ENCODE measurements around the gene EIF2S3. TPM values are rescaled to one million over a fixed set of nuclear protein-coding genes. Genes with fewer than 3 reads are reported as not detected.
A peak's percentile ranks its signal among the peaks of the same experiment; 100 is the strongest.
"Not testable (repeated sequence)": the region's sequence is repeated elsewhere in the genome, so short reads cannot be mapped to it uniquely, and the experiment has no call there.

The EIF2S3 gene
- polyA plus RNA-seq, 1 experiment: 139 TPM

DNA sequence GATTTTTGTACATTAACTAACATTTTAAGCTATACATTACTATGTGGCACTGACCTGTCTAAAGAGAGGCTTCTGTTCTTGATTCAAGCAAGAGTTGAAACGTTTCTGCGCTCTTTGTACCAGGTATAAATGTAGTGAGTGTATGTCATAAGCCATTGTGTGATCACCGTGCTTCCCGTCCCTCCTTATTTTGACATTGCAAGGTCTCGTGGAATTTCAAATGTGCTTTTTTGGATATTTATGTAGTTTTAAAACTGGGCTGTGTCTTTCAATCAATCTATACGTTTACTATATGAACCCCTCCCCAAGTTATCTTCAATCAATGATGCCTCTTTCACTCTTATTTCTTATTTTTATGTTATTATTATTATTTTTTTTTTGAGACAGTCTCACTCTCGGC is 27.7 kb upstream of the EIF2S3 start, which contains the start of gene KLHL15:
KLHL15 (minus strand) TSS at position 101 of the 400 bp plus-strand sequence. CDS start 20,493 bp downstream, outside the sequence.
- H3K4me3 ChIP-seq (ENCODE audit: low read depth, low read length): peak within 1 kb of the TSS; percentile 75
- TF ChIP-seq, protein P1, sequence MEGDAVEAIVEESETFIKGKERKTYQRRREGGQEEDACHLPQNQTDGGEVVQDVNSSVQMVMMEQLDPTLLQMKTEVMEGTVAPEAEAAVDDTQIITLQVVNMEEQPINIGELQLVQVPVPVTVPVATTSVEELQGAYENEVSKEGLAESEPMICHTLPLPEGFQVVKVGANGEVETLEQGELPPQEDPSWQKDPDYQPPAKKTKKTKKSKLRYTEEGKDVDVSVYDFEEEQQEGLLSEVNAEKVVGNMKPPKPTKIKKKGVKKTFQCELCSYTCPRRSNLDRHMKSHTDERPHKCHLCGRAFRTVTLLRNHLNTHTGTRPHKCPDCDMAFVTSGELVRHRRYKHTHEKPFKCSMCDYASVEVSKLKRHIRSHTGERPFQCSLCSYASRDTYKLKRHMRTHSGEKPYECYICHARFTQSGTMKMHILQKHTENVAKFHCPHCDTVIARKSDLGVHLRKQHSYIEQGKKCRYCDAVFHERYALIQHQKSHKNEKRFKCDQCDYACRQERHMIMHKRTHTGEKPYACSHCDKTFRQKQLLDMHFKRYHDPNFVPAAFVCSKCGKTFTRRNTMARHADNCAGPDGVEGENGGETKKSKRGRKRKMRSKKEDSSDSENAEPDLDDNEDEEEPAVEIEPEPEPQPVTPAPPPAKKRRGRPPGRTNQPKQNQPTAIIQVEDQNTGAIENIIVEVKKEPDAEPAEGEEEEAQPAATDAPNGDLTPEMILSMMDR (IDR thresholded peaks at IDR 0.05; ENCODE audit: low read depth, low read length): no peak
- DNase-seq (ENCODE audit: low read depth, low spot score): no peak
- no peaks in the 10 kb centered on the region for H3K27me3 ChIP-seq (ENCODE audit: control insufficient read depth, insufficient read depth, low read length)
- H3K9me3 ChIP-seq (ENCODE audit: control insufficient read depth, insufficient read depth, low read length): no peaks in the 10 kb centered on the region
- POLR2A ChIA-PET: interaction anchor here (1.6 to 2.3 kb wide), 2 partner anchors 9 to 27 kb away, joined by 10 to 21 read pairs; partner anchors contain the start of gene EIF2S3
- CTCF ChIA-PET: interaction anchor here (0.7 to 3.2 kb wide), 3 partner anchors 27 to 246 kb away, joined by 3 to 25 read pairs (median 6); partner anchors contain the start of gene EIF2S3
- H3K27ac ChIP-seq (ENCODE audit: low read depth, low read length): peak within 1 kb of the TSS; percentile 95

DNA sequence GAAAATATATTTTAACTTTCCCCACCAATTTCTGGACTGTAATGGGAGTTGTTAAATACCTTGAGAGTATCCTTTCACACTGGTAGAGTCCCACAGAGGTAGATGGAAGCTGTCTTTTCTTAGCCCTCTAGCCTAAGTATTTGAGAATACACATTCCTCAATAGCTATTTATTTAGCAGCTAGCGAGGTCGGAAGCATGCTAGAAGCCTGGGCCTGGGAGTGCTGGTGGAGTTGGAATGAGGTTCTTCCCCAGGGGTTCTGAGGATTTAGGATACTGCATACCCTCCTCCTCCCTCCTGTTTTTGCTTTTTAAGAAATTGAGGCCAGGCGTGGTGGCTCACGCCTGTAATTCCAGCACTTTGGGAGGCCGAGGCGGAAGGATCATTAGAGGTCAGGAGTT is 26.8 kb upstream of the EIF2S3 start:
- CTCF ChIA-PET: interaction anchor here (0.6 to 3.2 kb wide), 4 partner anchors 26 to 1703 kb away, joined by 3 to 25 read pairs (median 4); partner anchors contain the start of gene EIF2S3
- TF ChIP-seq, protein P1 (IDR thresholded peaks at IDR 0.05; ENCODE audit: low read depth, low read length): no peak
- H3K27ac ChIP-seq (ENCODE audit: low read depth, low read length): no peak overlapping the region
- no peaks in the 10 kb centered on the region for H3K9me3 ChIP-seq (ENCODE audit: control insufficient read depth, insufficient read depth, low read length)
- H3K4me3 ChIP-seq (ENCODE audit: low read depth, low read length): no peak overlapping the region
- POLR2A ChIA-PET: interaction anchor here (1.6 kb wide), 1 partner anchor 9 kb away, joined by 10 read pairs; no protein-coding TSS in a partner anchor
- H3K27me3 ChIP-seq (ENCODE audit: control insufficient read depth, insufficient read depth, low read length): no peaks in the 10 kb centered on the region
- no peak for DNase-seq (ENCODE audit: low read depth, low spot score)

DNA sequence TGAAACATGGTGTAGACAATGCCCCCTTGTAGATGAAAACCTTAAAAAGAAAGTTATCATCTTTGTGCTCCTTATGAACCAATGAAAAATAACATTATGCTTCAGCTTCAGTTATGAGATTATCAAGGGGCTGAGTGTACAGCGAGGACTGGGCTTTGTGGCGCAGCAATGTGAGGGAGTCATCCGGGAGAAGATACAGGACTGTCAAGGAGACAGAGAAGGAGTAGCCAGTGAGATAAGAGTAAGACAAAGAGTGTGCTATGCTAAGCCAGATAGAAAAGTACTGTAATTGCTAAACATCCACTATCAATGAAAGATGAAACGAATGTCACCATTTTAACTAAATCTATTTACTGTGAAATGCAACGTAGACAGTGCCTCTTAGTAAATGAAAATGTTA is 24.2 kb upstream of the EIF2S3 start:
- Histone ChIP-seq H3K9me3 (ENCODE audit: control insufficient read depth, insufficient read depth, low read length) (no peaks in the 10 kb centered on the region), H3K27me3 (ENCODE audit: control insufficient read depth, insufficient read depth, low read length) (no peaks in the 10 kb centered on the region), H3K27ac (ENCODE audit: low read depth, low read length) (no peak overlapping the region), H3K4me3 (ENCODE audit: low read depth, low read length) (no peak overlapping the region)
- POLR2A ChIA-PET: interaction anchor here (0.7 kb wide), 1 partner anchor 333 kb away, joined by 6 read pairs; no protein-coding TSS in a partner anchor
- no peak for DNase-seq (ENCODE audit: low read depth, low spot score)
- TF ChIP-seq, protein P1 (IDR thresholded peaks at IDR 0.05; ENCODE audit: low read depth, low read length): no peak
- CTCF ChIA-PET: no interaction called here

DNA sequence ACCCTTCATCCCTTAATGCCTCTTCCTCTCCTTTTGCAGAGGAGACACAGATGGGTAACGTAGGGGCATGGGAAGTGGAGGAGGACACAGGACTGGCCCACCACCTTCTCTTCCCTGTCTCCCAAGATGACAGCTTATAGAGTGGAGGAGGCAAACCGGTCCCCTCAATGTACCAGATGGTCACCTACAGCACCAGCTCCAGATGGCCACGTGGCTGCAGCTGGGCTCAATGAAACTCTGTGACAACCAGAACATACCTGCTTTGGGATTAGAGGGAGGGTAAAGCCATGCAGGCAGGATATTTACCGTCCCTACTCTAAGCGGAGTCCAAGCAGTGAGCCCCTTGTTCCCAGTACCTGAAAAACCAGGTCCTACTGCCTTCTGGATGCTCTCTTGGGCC is 20.3 kb upstream of the EIF2S3 start:
- no peaks in the 10 kb centered on the region for H3K27me3 ChIP-seq (ENCODE audit: control insufficient read depth, insufficient read depth, low read length)
- TF ChIP-seq, protein P1 (IDR thresholded peaks at IDR 0.05; ENCODE audit: low read depth, low read length): no peak
- no peak for DNase-seq (ENCODE audit: low read depth, low spot score)
- CTCF ChIA-PET: no interaction called here
- no peak overlapping the region for H3K27ac ChIP-seq (ENCODE audit: low read depth, low read length)
- H3K9me3 ChIP-seq (ENCODE audit: control insufficient read depth, insufficient read depth, low read length): no peaks in the 10 kb centered on the region
- POLR2A ChIA-PET: no interaction called here
- H3K4me3 ChIP-seq (ENCODE audit: low read depth, low read length): no peak overlapping the region

DNA sequence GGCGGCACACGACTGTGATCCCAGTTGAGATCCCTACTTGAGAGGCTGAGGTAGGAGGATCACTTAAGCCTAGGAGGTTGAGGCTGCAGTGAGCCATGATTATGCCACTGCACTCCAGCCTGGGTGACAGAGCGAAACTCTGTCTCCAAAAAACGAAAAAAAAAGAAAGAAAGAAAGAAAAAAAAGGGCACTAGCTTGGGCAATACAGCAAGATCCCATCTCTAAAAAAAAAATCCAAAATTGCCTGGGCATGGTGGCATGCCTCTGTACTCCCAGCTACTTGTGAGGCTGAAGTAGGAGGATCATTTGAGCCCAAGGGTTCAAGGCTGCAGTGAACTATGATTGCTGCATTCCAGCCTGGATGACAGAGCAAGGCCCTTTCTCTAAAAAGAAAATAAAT is 17.0 kb upstream of the EIF2S3 start:
- Histone ChIP-seq H3K27me3 (ENCODE audit: control insufficient read depth, insufficient read depth, low read length) (no peaks in the 10 kb centered on the region), H3K4me3 (ENCODE audit: low read depth, low read length) (no peak overlapping the region), H3K9me3 (ENCODE audit: control insufficient read depth, insufficient read depth, low read length) (no peaks in the 10 kb centered on the region), H3K27ac (ENCODE audit: low read depth, low read length) (no peak overlapping the region)
- CTCF ChIA-PET: no interaction called here
- TF ChIP-seq, protein P1 (IDR thresholded peaks at IDR 0.05; ENCODE audit: low read depth, low read length): no peak
- POLR2A ChIA-PET: no interaction called here
- no peak for DNase-seq (ENCODE audit: low read depth, low spot score)

DNA sequence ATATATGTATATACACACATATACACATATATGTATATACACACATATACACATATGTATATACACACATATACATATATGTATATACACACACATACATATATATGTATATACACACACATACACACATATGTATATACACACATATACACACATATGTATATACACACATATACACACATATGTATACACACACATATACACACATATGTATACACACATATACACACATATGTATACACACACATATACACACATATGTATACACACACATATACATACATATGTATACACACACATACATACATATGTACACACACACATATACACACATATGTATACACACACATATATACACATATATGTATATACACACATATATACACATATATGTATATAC is 8.7 kb upstream of the EIF2S3 start:
- CTCF ChIA-PET; H3K27ac ChIP-seq (ENCODE audit: low read depth, low read length); H3K4me3 ChIP-seq (ENCODE audit: low read depth, low read length); H3K27me3 ChIP-seq (ENCODE audit: control insufficient read depth, insufficient read depth, low read length); POLR2A ChIA-PET; H3K9me3 ChIP-seq (ENCODE audit: control insufficient read depth, insufficient read depth, low read length); DNase-seq (ENCODE audit: low read depth, low spot score): not testable (repeated sequence)

DNA sequence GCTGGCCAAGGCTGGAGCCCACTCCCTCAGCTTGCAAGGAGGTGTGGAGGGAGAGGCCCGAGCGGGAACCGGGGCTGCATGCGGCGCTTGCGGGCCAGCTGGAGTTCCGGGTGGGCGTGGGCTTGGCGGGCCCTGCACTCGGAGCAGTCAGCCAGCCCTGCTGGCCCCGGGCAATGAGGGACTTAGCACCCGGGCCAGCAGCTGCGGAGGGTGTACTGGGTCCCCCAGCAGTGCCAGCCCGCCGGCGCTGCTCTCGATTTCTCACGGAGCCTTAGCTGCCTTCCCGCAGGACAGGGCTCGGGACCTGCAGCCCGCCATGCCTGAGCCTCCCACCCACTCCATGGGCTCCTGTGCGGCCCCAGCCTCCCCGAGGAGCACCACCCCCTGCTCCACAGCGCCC is 5.1 kb upstream of the EIF2S3 start:
- H3K27ac ChIP-seq (ENCODE audit: low read depth, low read length); POLR2A ChIA-PET; H3K4me3 ChIP-seq (ENCODE audit: low read depth, low read length); H3K27me3 ChIP-seq (ENCODE audit: control insufficient read depth, insufficient read depth, low read length); CTCF ChIA-PET; H3K9me3 ChIP-seq (ENCODE audit: control insufficient read depth, insufficient read depth, low read length); DNase-seq (ENCODE audit: low read depth, low spot score): not testable (repeated sequence)

Measured in AG04450 (cell line).